PFSK-1 (cell line): ENCODE measurements around the gene ACAD9.

Source experiments
- POLR2AphosphoS5 ChIP-seq: IDR thresholded peaks from 2 replicates; pipeline ENCODE4 v1.6.1; 2012; ENCODE audit warnings: low read depth, mild to moderate bottlenecking, control low read depth, low read length, moderate library complexity
- REST ChIP-seq, 2 experiments: IDR thresholded peaks; 2 replicates each; pipeline versions ENCODE4 v1.6.1 to v1.8.0; 2011 to 2012; ENCODE audit warnings: low read depth in 2 of 2, low read length in 2 of 2, control low read depth in 1 of 2, inconsistent platforms in 1 of 2, mild to moderate bottlenecking in 1 of 2, moderate library complexity in 1 of 2; ENCODE audit not compliant: insufficient read depth in 1 of 2
- TAF1 ChIP-seq: IDR thresholded peaks from 2 replicates; pipeline ENCODE4 v1.6.1; 2012; ENCODE audit warnings: low read length, control low read depth, borderline replicate concordance; ENCODE audit not compliant: insufficient read depth

GRCh38 chr3:128919988-128920387 lies 40.6 kb downstream of the ACAD9 start:
- TF ChIP-seq TAF1 (no peak), POLR2AphosphoS5 (no peak), REST (IDR thresholded peaks at IDR 0.05; ENCODE audit: insufficient read depth in 1 of 2, low read depth in 2 of 2, low read length in 2 of 2) (no peak)
